GM18873 (cell line): ENCODE data around the gene AP1G2.

Experiments
- ATAC-seq: cut with Tn5 transposase; IDR thresholded peaks from one replicate; pipeline ENCODE4 v1.9.1; 2021; ENCODE audit warnings: mild to moderate bottlenecking, moderate library complexity, moderate number of reproducible peaks; ENCODE audit not compliant: unreplicated experiment, low FRiP score

The AP1G2 gene

GRCh38 chr14:23520899-23521533, 46.6 kb downstream of the AP1G2 start:
- no peak for ATAC-seq

- no peak for ATAC-seq
These were observed 48.9 kb downstream of the AP1G2 start for GRCh38 chr14:23518709-23519108.

GRCh38 chr14:23517650-23518326, 49.8 kb downstream of the AP1G2 start:
- ATAC-seq = no peak

GRCh38 chr14:23514644-23514957, 53.0 kb downstream of the AP1G2 start:
- ATAC-seq = no peak

GRCh38 chr14:23513818-23514643, 53.6 kb downstream of the AP1G2 start:
- ATAC-seq = no peak

GRCh38 chr14:23513005-23513817, 54.4 kb downstream of the AP1G2 start:
- no peak for ATAC-seq

- no peak for ATAC-seq
These were observed 55.4 kb downstream of the AP1G2 start for GRCh38 chr14:23512156-23512555.
